GM06990 (cell line): ENCODE data around the gene MYOM3.
"Not testable (repeated sequence)": the region's sequence is repeated elsewhere in the genome, so short reads cannot be mapped to it uniquely, and the experiment has no call there.

Source experiments
- DNase-seq: peaks from one replicate; pipeline ENCODE4 v3.0.0-alpha.2; 2011; ENCODE audit not compliant: insufficient read length; ENCODE audit errors: extremely low read depth
- H3K27me3 ChIP-seq: replicated peaks from 2 replicates; pipeline ENCODE4 v1.6.0; 2011; ENCODE audit warnings: low read length; ENCODE audit not compliant: control insufficient read depth, insufficient read depth
- H3K36me3 ChIP-seq: 2 replicates; pipeline ENCODE4 v1.5.1; 2011; ENCODE audit warnings: low read length; ENCODE audit not compliant: control insufficient read depth, insufficient read depth
- H3K4me3 ChIP-seq: replicated peaks from 2 replicates; pipeline ENCODE4 v1.5.1; 2011; ENCODE audit warnings: low read depth, mild to moderate bottlenecking, control low read depth, low read length
- TF ChIP-seq, protein P1 (sequence below): IDR thresholded peaks from 2 replicates; pipeline ENCODE4 v1.5.1; 2011; ENCODE audit warnings: low read length, control low read depth, mild to moderate bottlenecking, inconsistent platforms; ENCODE audit not compliant: insufficient read depth, poor library complexity, severe bottlenecking

Gene MYOM3

DNA sequence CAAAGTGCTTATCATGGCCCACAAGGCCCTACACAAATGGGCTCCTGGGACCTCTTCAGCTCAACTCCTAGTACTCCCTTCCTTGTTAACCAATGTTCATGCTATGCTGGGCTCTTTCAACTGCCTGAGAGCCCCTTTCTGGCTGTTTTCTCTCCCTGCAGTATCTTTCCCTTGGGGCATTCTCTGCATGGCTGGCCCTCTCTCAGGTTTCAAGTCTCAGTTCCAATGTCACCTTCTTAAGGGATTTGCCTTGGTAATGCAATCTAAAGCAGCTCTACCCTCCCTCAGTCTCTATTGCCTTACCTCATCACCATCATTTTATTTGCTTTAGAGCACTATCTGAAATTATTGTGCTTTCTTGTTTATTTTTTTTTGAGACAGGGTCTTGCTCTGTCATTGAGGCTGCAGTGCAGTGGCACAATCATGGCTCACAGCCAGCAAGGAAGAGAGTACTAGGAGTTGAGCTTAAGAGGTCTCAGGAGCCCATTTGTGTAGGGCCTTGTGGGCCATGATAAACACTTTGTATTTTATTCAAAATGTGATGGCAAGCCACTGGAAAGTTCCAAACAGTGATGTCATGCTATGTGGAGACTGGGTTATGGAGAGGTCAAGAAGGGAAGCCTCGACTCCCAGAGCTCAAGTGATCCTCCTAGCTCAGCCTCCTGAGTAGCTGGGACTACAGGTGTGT lies 68.4 kb downstream of the MYOM3 start:
- Histone ChIP-seq H3K36me3 (no peaks in the 10 kb centered on the region), H3K4me3 (no peak overlapping the region), H3K27me3 (no peaks in the 10 kb centered on the region)
- TF ChIP-seq, protein P1, sequence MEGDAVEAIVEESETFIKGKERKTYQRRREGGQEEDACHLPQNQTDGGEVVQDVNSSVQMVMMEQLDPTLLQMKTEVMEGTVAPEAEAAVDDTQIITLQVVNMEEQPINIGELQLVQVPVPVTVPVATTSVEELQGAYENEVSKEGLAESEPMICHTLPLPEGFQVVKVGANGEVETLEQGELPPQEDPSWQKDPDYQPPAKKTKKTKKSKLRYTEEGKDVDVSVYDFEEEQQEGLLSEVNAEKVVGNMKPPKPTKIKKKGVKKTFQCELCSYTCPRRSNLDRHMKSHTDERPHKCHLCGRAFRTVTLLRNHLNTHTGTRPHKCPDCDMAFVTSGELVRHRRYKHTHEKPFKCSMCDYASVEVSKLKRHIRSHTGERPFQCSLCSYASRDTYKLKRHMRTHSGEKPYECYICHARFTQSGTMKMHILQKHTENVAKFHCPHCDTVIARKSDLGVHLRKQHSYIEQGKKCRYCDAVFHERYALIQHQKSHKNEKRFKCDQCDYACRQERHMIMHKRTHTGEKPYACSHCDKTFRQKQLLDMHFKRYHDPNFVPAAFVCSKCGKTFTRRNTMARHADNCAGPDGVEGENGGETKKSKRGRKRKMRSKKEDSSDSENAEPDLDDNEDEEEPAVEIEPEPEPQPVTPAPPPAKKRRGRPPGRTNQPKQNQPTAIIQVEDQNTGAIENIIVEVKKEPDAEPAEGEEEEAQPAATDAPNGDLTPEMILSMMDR = no peak
- DNase-seq = no peak

DNA sequence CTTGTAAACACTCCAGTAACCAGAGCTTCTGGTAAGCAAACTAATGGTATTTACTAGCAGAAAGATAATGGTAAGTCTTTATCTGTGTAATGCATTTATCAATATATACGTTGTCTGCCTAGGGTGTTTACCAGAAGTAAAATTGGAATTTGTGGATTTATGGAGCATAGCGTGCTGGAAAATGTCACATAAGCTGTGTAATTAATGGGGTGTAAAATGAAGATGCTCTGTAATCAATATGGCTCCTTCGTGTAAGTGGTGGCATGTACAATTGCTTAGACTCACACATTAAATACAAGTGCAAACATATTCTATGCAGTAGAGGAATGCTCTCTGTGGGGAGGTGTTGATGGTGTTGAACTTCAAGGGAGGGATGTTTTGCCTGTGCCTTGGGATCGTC lies 69.6 kb downstream of the MYOM3 start:
- no peak overlapping the region for H3K4me3 ChIP-seq
- DNase-seq = no peak
- no peaks in the 10 kb centered on the region for H3K27me3 ChIP-seq
- TF ChIP-seq, protein P1 = no peak
- H3K36me3 ChIP-seq = no peaks in the 10 kb centered on the region

DNA sequence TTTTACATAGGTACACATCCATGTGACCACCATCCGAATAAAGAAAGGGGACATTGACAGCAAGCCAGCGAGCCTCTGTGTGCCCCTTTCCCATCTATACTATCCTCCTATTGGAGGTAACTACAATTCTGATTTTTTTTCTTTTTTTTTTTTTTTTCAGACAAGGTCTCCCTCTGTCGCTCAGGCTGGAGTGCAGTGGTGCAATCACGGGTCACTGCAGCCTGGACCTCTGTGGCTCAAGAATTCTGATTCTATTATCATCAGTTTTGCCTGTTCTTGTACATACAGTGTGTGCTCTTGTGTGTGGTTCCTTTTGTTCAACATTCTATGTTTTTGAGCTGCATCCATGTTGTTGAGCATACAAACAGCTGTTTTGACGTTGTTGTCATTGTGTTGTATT lies 75.8 kb downstream of the MYOM3 start:
- H3K27me3 ChIP-seq = no peaks in the 10 kb centered on the region
- TF ChIP-seq, protein P1 = no peak
- no peak for DNase-seq
- no peaks in the 10 kb centered on the region for H3K36me3 ChIP-seq
- no peak overlapping the region for H3K4me3 ChIP-seq

DNA sequence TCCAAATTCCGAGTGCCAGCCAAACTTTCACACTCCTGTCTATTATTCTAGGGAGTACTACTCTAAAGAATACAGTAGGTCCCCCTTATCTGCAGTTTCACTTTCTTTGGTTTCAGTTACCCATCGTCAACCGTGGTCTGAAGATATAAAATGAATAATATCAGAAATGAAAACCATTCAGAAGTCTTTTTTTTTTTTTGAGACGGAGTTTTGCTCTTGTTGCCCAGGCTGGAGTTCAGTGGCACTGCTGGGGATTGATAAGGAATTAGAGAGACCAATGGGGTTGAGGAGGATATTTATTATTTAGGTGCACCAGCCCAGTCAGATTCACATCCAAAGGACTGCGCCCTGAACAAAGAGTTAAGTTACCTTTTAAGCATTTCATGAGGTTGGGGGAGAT lies 79.0 kb downstream of the MYOM3 start:
- H3K27me3 ChIP-seq = no peaks in the 10 kb centered on the region
- H3K36me3 ChIP-seq = no peaks in the 10 kb centered on the region
- TF ChIP-seq, protein P1 = no peak
- peak; percentile 28 for DNase-seq
- H3K4me3 ChIP-seq = no peak overlapping the region

DNA sequence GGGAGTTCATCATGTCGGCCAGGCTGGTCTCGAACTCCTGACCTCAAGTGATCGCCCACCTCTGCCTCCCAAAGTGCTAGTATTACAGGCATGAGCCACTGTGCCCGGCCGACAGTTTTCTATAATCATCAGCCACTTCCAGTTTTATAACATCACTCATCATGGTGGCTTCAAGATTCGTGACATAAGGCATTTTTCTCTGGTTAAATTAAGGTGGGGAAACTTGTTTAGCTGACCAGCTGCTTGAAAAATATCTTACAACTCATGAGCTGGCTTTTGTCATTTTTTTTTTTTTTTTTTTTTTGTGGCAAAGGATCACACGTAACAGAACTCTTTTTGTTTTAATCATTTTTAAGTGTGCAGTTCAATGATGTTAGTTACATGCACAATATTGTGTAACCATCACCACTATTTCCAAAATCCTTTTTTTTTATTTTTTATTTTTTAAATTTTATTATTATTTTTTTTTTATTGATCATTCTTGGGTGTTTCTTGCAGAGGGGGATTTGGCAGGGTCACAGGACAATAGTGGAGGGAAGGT lies 80.9 kb downstream of the MYOM3 start:
- H3K36me3 ChIP-seq, H3K27me3 ChIP-seq, DNase-seq, H3K4me3 ChIP-seq: not testable (repeated sequence)

DNA sequence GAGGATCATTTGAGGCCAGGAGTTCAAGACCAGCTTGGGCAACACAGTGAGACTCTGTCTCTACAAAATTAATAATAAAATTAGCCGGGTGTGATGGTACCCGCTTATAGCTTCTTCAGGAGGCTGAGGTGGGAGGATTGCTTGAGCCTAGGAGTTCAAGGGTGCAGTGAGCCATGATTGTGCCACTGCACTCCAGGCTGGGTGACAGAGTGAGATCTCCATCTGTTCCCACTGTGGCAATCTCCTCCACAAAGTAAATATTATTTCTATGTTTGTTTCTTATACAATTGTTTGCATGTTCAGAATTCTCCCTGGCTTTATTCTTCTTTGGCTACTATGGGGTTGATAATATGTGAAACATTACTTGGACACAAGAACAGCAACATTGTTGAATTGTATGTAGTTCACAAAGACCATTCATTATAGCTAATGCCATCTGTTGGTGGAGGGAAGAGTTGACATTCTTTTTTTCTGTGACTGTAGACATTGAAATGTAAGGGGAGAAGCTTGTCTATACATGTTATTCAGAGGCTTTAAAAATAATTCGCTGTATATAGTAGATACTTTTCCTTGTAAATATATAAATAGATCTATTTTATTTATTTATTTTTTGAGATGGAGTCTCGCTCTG lies 84.0 kb downstream of the MYOM3 start:
- no peaks in the 10 kb centered on the region for H3K27me3 ChIP-seq
- no peak overlapping the region for H3K4me3 ChIP-seq
- no peak for DNase-seq
- TF ChIP-seq, protein P1 = peak; percentile 61
- H3K36me3 ChIP-seq = no peaks in the 10 kb centered on the region
